ENCODE data around the gene UMAD1.

Gene UMAD1

GRCh38 chr7:7681191-7681935, 40.8 kb downstream of the UMAD1 start:
- Histone ChIP-seq H3K4me1 (ENCODE audit: insufficient read depth, poor library complexity, severe bottlenecking) (peaks cover 23% of the 10 kb centered on the region), H3K4me3 (ENCODE audit: severe bottlenecking) (no peak overlapping the region), H3K36me3 (ENCODE audit: low read depth) (peaks cover 8% of the 10 kb centered on the region; the same call in 1 of the 2 replicates), H3K9me3 (ENCODE audit: severe bottlenecking) (no peaks in the 10 kb centered on the region), H3K27me3 (ENCODE audit: insufficient read depth, poor library complexity, severe bottlenecking) (no peaks in the 10 kb centered on the region), H3K27ac (ENCODE audit: poor library complexity, severe bottlenecking) (no peak overlapping the region)
- ATAC-seq (ENCODE audit: low read depth): peak; percentile 85
- DNase-seq (ENCODE audit: low spot score): no peak
- TF ChIP-seq CTCF (IDR thresholded peaks at IDR 0.05; ENCODE audit: poor library complexity, severe bottlenecking): peak; percentile 88

- Histone ChIP-seq H3K4me1 (ENCODE audit: insufficient read depth, poor library complexity, severe bottlenecking) (peaks cover 23% of the 10 kb centered on the region), H3K36me3 (ENCODE audit: low read depth) (peaks cover 3% of the 10 kb centered on the region; the same call in 1 of the 2 replicates), H3K4me3 (ENCODE audit: severe bottlenecking) (no peak overlapping the region), H3K9me3 (ENCODE audit: severe bottlenecking) (no peaks in the 10 kb centered on the region), H3K27me3 (ENCODE audit: insufficient read depth, poor library complexity, severe bottlenecking) (no peaks in the 10 kb centered on the region), H3K27ac (ENCODE audit: poor library complexity, severe bottlenecking) (no peak overlapping the region)
- ATAC-seq (ENCODE audit: low read depth) (0 out of 3 replicates have a peak, but pooled peaks have one; percentile 51), DNase-seq (ENCODE audit: low spot score) (no peak)
- TF ChIP-seq CTCF (IDR thresholded peaks at IDR 0.05; ENCODE audit: poor library complexity, severe bottlenecking): no peak
These were observed 41.4 kb downstream of the UMAD1 start for GRCh38 chr7:7681936-7682329.

GRCh38 chr7:7682861-7683260, 42.3 kb downstream of the UMAD1 start:
- DNase-seq (ENCODE audit: low spot score) (no peak), ATAC-seq (ENCODE audit: low read depth) (0 out of 3 replicates have a peak, but pooled peaks have one; percentile 28)
- no peaks in the 10 kb centered on the region for H3K9me3 ChIP-seq (ENCODE audit: severe bottlenecking)
- no peak overlapping the region for H3K27ac ChIP-seq (ENCODE audit: poor library complexity, severe bottlenecking)
- TF ChIP-seq CTCF (IDR thresholded peaks at IDR 0.05; ENCODE audit: poor library complexity, severe bottlenecking): no peak
- H3K4me3 ChIP-seq (ENCODE audit: severe bottlenecking): peak overlapping the region; percentile 15
- no peaks in the 10 kb centered on the region; the same call in 1 of the 2 replicates for H3K36me3 ChIP-seq (ENCODE audit: low read depth)
- peaks cover 23% of the 10 kb centered on the region for H3K4me1 ChIP-seq (ENCODE audit: insufficient read depth, poor library complexity, severe bottlenecking)
- H3K27me3 ChIP-seq (ENCODE audit: insufficient read depth, poor library complexity, severe bottlenecking): no peaks in the 10 kb centered on the region

- Histone ChIP-seq H3K4me3 (ENCODE audit: severe bottlenecking) (no peak overlapping the region), H3K27me3 (ENCODE audit: insufficient read depth, poor library complexity, severe bottlenecking) (no peaks in the 10 kb centered on the region), H3K4me1 (ENCODE audit: insufficient read depth, poor library complexity, severe bottlenecking) (peaks cover 9% of the 10 kb centered on the region), H3K9me3 (ENCODE audit: severe bottlenecking) (no peaks in the 10 kb centered on the region), H3K36me3 (ENCODE audit: low read depth) (no peaks in the 10 kb centered on the region), H3K27ac (ENCODE audit: poor library complexity, severe bottlenecking) (no peak overlapping the region)
- ATAC-seq (ENCODE audit: low read depth): no peak
- no peak for DNase-seq (ENCODE audit: low spot score)
- no peak for TF ChIP-seq CTCF (IDR thresholded peaks at IDR 0.05; ENCODE audit: poor library complexity, severe bottlenecking)
These were observed 46.4 kb downstream of the UMAD1 start for GRCh38 chr7:7686811-7687508.
